Measurements from ENCODE around the gene NFIA. TPM values are rescaled to one million over a fixed set of nuclear protein-coding genes. Genes with fewer than 3 reads are reported as not detected.

NFIA gene
- total RNA-seq, 2 donors from 2014 or later, result 61.4 to 86.3 TPM

- H3K36me3 ChIP-seq, result no peaks in the 10 kb centered on the region
- no peak overlapping the region for H3K4me3 ChIP-seq
- WGBS, result 83% methylated on average over 3 of the region's 3 CpGs
- no peaks in the 10 kb centered on the region for H3K27me3 ChIP-seq (replicated peaks; ENCODE audit: insufficient read depth)
- intact Hi-C loops (cut with DNase I), result no loop called here
- TF ChIP-seq CTCF (IDR thresholded peaks at IDR 0.05) (no peak), POLR2A (IDR thresholded peaks at IDR 0.05) (no peak), POLR2AphosphoS5 (IDR thresholded peaks at IDR 0.05) (no peak)
- H3K27ac ChIP-seq, result no peak overlapping the region
- no peak for DNase-seq (ENCODE audit: low spot score)
- H3K4me1 ChIP-seq (replicated peaks), result peaks cover 4% of the 10 kb centered on the region
- no peaks in the 10 kb centered on the region for H3K9me3 ChIP-seq
These were observed 32.0 kb downstream of the NFIA start for GRCh38 chr1:61114178-61114870.

GRCh38 chr1:61115436-61115835 lies 33.1 kb downstream of the NFIA start:
- intact Hi-C loops (cut with DNase I), result no loop called here
- H3K4me1 ChIP-seq (replicated peaks), result peaks cover 15% of the 10 kb centered on the region
- no peak for TF ChIP-seq CTCF (IDR thresholded peaks at IDR 0.05)
- no peak for TF ChIP-seq POLR2AphosphoS5 (IDR thresholded peaks at IDR 0.05)
- no peak for TF ChIP-seq POLR2A (IDR thresholded peaks at IDR 0.05)
- DNase-seq (ENCODE audit: low spot score), result no peak
- H3K36me3 ChIP-seq, result no peaks in the 10 kb centered on the region
- H3K4me3 ChIP-seq, result no peak overlapping the region
- no peaks in the 10 kb centered on the region for H3K9me3 ChIP-seq
- H3K27ac ChIP-seq, result no peak overlapping the region
- 98% methylated on average over 7 of the region's 7 CpGs for WGBS
- H3K27me3 ChIP-seq (replicated peaks; ENCODE audit: insufficient read depth), result no peaks in the 10 kb centered on the region

GRCh38 chr1:61116421-61116820 lies 34.1 kb downstream of the NFIA start:
- 44% methylated on average over 6 of the region's 6 CpGs for WGBS
- no peak overlapping the region for H3K27ac ChIP-seq
- intact Hi-C loops (cut with DNase I), result no loop called here
- no peaks in the 10 kb centered on the region for H3K36me3 ChIP-seq
- DNase-seq (ENCODE audit: low spot score), result no peak
- no peaks in the 10 kb centered on the region for H3K9me3 ChIP-seq
- H3K27me3 ChIP-seq (replicated peaks; ENCODE audit: insufficient read depth), result no peaks in the 10 kb centered on the region
- TF ChIP-seq POLR2AphosphoS5 (IDR thresholded peaks at IDR 0.05) (no peak), CTCF (IDR thresholded peaks at IDR 0.05) (no peak), POLR2A (IDR thresholded peaks at IDR 0.05) (no peak)
- H3K4me1 ChIP-seq (replicated peaks), result peaks cover 23% of the 10 kb centered on the region
- no peak overlapping the region for H3K4me3 ChIP-seq

- Histone ChIP-seq H3K36me3 (no peaks in the 10 kb centered on the region), H3K4me3 (no peak overlapping the region), H3K4me1 (replicated peaks) (peaks cover 24% of the 10 kb centered on the region), H3K9me3 (no peaks in the 10 kb centered on the region), H3K27me3 (replicated peaks; ENCODE audit: insufficient read depth) (no peaks in the 10 kb centered on the region), H3K27ac (no peak overlapping the region)
- no peak for DNase-seq (ENCODE audit: low spot score)
- 93% methylated on average over 2 of the region's 2 CpGs for WGBS
- TF ChIP-seq CTCF (IDR thresholded peaks at IDR 0.05), result no peak
- no peak for TF ChIP-seq POLR2A (IDR thresholded peaks at IDR 0.05)
- TF ChIP-seq POLR2AphosphoS5 (IDR thresholded peaks at IDR 0.05), result no peak
- intact Hi-C loops (cut with DNase I), result no loop called here
These were observed 34.9 kb downstream of the NFIA start for GRCh38 chr1:61117283-61117682.

GRCh38 chr1:61119085-61119484 lies 36.7 kb downstream of the NFIA start:
- Histone ChIP-seq H3K27me3 (replicated peaks; ENCODE audit: insufficient read depth) (no peaks in the 10 kb centered on the region), H3K36me3 (no peaks in the 10 kb centered on the region), H3K9me3 (no peaks in the 10 kb centered on the region), H3K4me3 (no peak overlapping the region), H3K27ac (no peak overlapping the region), H3K4me1 (replicated peaks) (peaks cover 32% of the 10 kb centered on the region)
- no peak for DNase-seq (ENCODE audit: low spot score)
- WGBS, result 28% methylated on average over 3 of the region's 3 CpGs
- intact Hi-C loops (cut with DNase I), result no loop called here
- TF ChIP-seq POLR2AphosphoS5 (IDR thresholded peaks at IDR 0.05) (no peak), CTCF (IDR thresholded peaks at IDR 0.05) (no peak), POLR2A (IDR thresholded peaks at IDR 0.05) (no peak)

All from prostate gland (tissue), 2 donors.